Measurements from ENCODE around the gene BCL6. TPM values are rescaled to one million over a fixed set of nuclear protein-coding genes. Genes with fewer than 3 reads are reported as not detected.

Gene BCL6
- total RNA-seq, 1 experiment from 2014 or later = 35.1 TPM

DNA sequence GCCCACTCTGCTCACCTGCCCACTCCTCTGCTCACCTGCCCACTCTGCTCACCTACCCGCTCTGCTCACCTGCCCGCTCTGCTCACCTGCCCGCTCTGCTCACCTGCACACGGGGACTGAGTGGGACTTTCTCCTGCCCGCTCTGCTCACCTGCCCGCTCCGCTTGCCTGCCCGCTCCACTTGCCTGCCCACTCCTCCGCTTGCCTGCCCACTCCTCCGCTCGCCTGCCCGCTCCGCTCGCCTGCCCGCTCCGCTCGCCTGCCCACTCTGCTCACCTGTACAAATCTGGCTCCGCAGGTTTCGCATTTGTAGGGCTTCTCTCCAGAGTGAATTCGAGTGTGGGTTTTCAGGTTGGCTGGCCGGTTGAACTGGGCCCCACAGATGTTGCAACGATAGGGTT lies 20.0 kb downstream of the BCL6 start:
- H3K36me3 Mint-ChIP-seq (ENCODE audit: insufficient read depth, unreplicated experiment) = peaks cover 29% of the 10 kb centered on the region
- intact Hi-C loops (cut with micrococcal nuclease; ENCODE audit: unreplicated experiment) = no loop called here
- no peak for DNase-seq
- no peaks in the 10 kb centered on the region for H3K4me1 Mint-ChIP-seq (ENCODE audit: low read depth, unreplicated experiment)
- CTCF ChIA-PET = no interaction called here
- H3K27ac Mint-ChIP-seq (ENCODE audit: unreplicated experiment) = no peak overlapping the region
- no peaks in the 10 kb centered on the region for H3K27me3 Mint-ChIP-seq (ENCODE audit: unreplicated experiment)
- no TSS peak for BruUV-seq (replicated peaks)
- no peaks in the 10 kb centered on the region for H3K9me3 Mint-ChIP-seq (ENCODE audit: low read depth, unreplicated experiment)
- no peak overlapping the region for H3K4me3 Mint-ChIP-seq (ENCODE audit: low read depth, unreplicated experiment)
- TF ChIP-seq, protein P1, sequence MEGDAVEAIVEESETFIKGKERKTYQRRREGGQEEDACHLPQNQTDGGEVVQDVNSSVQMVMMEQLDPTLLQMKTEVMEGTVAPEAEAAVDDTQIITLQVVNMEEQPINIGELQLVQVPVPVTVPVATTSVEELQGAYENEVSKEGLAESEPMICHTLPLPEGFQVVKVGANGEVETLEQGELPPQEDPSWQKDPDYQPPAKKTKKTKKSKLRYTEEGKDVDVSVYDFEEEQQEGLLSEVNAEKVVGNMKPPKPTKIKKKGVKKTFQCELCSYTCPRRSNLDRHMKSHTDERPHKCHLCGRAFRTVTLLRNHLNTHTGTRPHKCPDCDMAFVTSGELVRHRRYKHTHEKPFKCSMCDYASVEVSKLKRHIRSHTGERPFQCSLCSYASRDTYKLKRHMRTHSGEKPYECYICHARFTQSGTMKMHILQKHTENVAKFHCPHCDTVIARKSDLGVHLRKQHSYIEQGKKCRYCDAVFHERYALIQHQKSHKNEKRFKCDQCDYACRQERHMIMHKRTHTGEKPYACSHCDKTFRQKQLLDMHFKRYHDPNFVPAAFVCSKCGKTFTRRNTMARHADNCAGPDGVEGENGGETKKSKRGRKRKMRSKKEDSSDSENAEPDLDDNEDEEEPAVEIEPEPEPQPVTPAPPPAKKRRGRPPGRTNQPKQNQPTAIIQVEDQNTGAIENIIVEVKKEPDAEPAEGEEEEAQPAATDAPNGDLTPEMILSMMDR (IDR thresholded peaks at IDR 0.05; ENCODE audit: unreplicated experiment) = no peak

DNA sequence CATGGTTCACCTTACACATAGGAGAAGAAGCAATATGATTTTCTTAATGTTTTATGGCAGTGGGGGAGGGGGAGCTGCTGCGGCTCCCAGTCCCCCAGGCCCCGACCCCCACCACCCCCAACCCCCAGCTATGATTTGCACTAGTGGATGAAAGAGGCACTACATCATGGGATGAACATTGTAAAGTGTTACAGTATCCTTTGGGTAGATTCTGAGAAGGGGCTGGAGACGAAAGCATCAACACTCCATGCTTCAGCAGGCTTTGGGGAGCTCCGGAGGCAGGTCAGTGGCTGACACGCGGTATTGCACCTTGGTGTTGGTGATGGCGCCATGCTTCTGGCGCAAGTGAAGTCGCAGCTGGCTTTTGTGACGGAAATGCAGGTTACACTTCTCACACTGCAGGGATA lies 23.1 kb downstream of the BCL6 start:
- TF ChIP-seq, protein P1 (IDR thresholded peaks at IDR 0.05; ENCODE audit: unreplicated experiment) = no peak

DNA sequence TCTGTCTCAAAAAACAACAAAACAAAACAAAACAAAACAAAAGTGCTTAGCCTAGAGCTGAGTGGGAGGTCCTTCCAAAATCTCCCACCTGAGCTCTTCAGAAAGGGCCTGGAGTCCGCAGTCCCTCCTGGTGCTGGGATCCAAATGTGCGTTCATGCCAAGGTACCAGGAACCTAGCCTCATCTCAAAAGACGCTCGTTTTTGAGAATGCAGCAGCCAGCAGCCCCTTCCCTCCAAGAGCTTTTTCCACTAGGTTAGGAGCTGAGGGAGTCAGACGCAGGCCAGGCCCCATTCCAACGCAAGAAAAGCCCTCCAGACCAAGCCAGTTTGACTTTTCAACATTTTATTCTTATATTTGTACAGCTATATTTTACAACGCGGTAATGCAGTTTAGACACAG lies 24.2 kb downstream of the BCL6 start:
- DNase-seq = no peak
- no peak overlapping the region for H3K4me3 Mint-ChIP-seq (ENCODE audit: low read depth, unreplicated experiment)
- intact Hi-C loops (cut with micrococcal nuclease; ENCODE audit: unreplicated experiment) = no loop called here
- H3K9me3 Mint-ChIP-seq (ENCODE audit: low read depth, unreplicated experiment) = no peaks in the 10 kb centered on the region
- no peak overlapping the region for H3K27ac Mint-ChIP-seq (ENCODE audit: unreplicated experiment)
- CTCF ChIA-PET = no interaction called here
- no TSS peak for BruUV-seq (replicated peaks)
- H3K36me3 Mint-ChIP-seq (ENCODE audit: insufficient read depth, unreplicated experiment) = peaks cover 12% of the 10 kb centered on the region
- TF ChIP-seq, protein P1 (IDR thresholded peaks at IDR 0.05; ENCODE audit: unreplicated experiment) = no peak
- peaks cover 8% of the 10 kb centered on the region for H3K27me3 Mint-ChIP-seq (ENCODE audit: unreplicated experiment)
- no peaks in the 10 kb centered on the region for H3K4me1 Mint-ChIP-seq (ENCODE audit: low read depth, unreplicated experiment)

More for the DNA sequence above, 23.1 kb downstream of the BCL6 start:
- no peak for DNase-seq
- H3K4me3 Mint-ChIP-seq (ENCODE audit: low read depth, unreplicated experiment) = no peak overlapping the region
- peaks cover 20% of the 10 kb centered on the region for H3K36me3 Mint-ChIP-seq (ENCODE audit: insufficient read depth, unreplicated experiment)
- intact Hi-C loops (cut with micrococcal nuclease; ENCODE audit: unreplicated experiment) = no loop called here
- CTCF ChIA-PET = no interaction called here
- no peaks in the 10 kb centered on the region for H3K27me3 Mint-ChIP-seq (ENCODE audit: unreplicated experiment)
- no peaks in the 10 kb centered on the region for H3K9me3 Mint-ChIP-seq (ENCODE audit: low read depth, unreplicated experiment)
- no peaks in the 10 kb centered on the region for H3K4me1 Mint-ChIP-seq (ENCODE audit: low read depth, unreplicated experiment)
- H3K27ac Mint-ChIP-seq (ENCODE audit: unreplicated experiment) = no peak overlapping the region
- no TSS peak for BruUV-seq (replicated peaks)

DNA sequence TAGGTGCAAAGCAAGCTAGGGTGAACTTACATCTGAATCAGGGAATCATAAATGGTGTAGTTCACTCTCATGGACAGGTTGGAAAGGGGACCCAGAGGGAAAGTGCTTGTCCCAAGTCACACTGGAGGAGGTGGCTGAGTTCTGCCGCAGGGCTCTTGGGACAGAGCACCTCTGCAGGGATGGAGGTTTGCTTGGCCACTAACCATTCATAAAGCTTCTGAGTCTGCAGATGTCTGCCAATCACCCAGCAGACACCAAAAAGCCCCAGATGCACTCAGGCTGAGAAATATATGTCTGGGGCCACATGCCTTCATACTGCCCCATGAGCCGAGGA lies 25.0 kb downstream of the BCL6 start:
- no peaks in the 10 kb centered on the region for H3K4me1 Mint-ChIP-seq (ENCODE audit: low read depth, unreplicated experiment)
- CTCF ChIA-PET = interaction anchor here (0.9 to 2.0 kb wide), 4 partner anchors 14 to 1231 kb away, joined by 3 to 5 read pairs (median 4); no protein-coding TSS in a partner anchor
- TF ChIP-seq, protein P1 (IDR thresholded peaks at IDR 0.05; ENCODE audit: unreplicated experiment) = no peak
- peaks cover 16% of the 10 kb centered on the region for H3K27me3 Mint-ChIP-seq (ENCODE audit: unreplicated experiment)
- no peaks in the 10 kb centered on the region for H3K9me3 Mint-ChIP-seq (ENCODE audit: low read depth, unreplicated experiment)
- intact Hi-C loops (cut with micrococcal nuclease; ENCODE audit: unreplicated experiment) = no loop called here
- peaks cover 8% of the 10 kb centered on the region for H3K36me3 Mint-ChIP-seq (ENCODE audit: insufficient read depth, unreplicated experiment)
- no TSS peak for BruUV-seq (replicated peaks)
- no peak overlapping the region for H3K27ac Mint-ChIP-seq (ENCODE audit: unreplicated experiment)
- H3K4me3 Mint-ChIP-seq (ENCODE audit: low read depth, unreplicated experiment) = no peak overlapping the region
- DNase-seq = no peak

All from Calu3 (cell line).